Fibroblast of peridontal ligament (primary cell): Measurements from ENCODE around the gene APOBEC3A.
"Not testable (repeated sequence)": the region's sequence is repeated elsewhere in the genome, so short reads cannot be mapped to it uniquely, and the experiment has no call there.

Experiments
- DNase-seq: peaks from one replicate; pipeline ENCODE4 v3.0.0-alpha.2; 2010; ENCODE audit errors: extremely low read depth

Gene APOBEC3A

DNA sequence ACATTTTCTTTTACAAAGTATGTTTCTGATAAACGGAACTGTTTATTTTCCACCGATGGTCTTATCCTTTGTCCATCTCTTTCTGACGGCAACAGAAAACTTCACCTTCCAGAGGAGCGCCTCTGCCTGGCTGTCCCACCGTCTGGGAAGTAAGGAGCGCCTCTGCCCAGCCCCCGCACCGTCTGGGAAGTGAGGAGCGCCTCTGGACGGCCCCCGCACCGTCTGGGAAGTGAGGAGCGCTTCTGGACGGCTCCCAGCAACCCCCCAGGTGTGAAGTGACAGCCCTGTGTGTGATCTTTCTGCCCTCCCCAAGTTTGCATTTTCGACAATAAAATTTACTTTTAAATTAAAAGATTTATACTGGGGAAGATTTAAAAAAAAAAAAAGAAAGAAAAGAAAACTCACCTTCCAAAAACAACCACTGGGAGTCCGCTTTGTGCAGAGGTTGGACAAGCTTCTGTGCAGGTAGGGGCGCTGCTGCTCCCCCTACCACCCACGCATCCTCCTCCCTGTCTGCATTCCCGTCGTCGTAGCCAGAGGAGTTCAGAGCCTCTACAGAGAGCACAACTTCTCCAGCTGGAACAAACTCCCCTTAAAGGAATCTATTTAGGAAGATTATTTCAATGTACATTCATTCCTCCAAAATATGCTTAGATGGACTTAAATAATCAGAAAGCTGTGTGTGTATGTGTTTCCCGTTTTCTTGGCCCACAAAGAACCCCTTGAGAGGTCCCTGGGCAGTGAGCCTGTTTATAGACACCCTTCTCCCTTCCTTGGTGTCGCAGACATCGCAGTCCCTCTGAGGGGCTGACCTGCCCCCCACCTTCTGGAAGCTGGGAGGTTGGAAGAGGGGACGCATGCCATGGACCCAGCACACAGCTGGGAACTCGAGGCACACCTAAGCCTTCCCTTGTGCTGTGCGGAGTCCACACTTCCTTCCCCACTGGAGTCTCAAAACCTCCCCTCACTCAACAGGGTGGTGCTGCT is 23.9 kb downstream of the APOBEC3A start:
- peak; percentile 11 for DNase-seq

- DNase-seq = peak; percentile 92
Measured at GRCh38 chr22:38981992-38982927, 24.9 kb downstream of the APOBEC3A start, which contains the start of gene APOBEC3B. APOBEC3B (plus strand) TSS chr22:38982347; CDS start chr22:38982454, 107 bp downstream.

GRCh38 chr22:38984224-38984623 is 26.8 kb downstream of the APOBEC3A start:
- no peak for DNase-seq

- not testable (repeated sequence) for DNase-seq
Measured at GRCh38 chr22:38984784-38985757, 27.7 kb downstream of the APOBEC3A start.

DNA sequence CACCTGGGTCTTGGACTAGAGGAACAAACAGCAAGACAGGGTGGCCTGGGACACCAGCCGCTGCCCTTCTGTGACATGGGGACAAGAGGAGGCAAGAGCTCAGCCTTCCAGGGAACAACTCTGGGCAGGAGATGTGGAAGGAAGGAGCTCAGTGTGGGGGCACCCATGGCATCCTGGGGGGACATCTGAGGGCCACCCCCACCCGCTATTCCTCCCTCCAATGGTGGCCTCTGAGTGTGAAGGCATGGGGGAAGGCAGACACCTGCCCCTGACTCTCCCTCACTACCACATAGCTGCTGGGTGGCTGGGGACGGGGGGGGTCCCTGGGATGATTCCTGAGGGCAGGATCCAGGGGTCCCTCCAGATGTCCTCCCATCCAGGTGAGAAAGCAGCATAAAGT is 29.2 kb downstream of the APOBEC3A start:
- no peak for DNase-seq

- no peak for DNase-seq
Measured at GRCh38 chr22:38987171-38987895, 29.9 kb downstream of the APOBEC3A start.

DNA sequence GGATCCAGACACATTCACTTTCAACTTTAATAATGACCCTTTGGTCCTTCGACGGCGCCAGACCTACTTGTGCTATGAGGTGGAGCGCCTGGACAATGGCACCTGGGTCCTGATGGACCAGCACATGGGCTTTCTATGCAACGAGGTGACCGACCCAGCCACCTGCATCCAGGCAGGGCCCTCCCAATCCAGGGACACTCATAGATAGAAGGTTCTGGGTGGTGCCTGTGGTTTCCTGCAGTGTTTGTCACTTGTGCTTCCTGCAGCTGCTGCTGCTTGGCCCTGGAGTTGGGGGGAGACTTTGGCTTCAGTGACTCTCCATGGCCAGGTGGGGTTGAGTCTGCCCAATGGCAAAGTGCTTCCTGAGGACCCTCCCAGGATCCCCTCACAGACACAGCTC is 32.1 kb downstream of the APOBEC3A start:
- DNase-seq = no peak

- not testable (repeated sequence) for DNase-seq
Measured at GRCh38 chr22:38992871-38993371, 35.5 kb downstream of the APOBEC3A start.

GRCh38 chr22:38996105-38996504 is 38.7 kb downstream of the APOBEC3A start:
- DNase-seq = no peak

DNA sequence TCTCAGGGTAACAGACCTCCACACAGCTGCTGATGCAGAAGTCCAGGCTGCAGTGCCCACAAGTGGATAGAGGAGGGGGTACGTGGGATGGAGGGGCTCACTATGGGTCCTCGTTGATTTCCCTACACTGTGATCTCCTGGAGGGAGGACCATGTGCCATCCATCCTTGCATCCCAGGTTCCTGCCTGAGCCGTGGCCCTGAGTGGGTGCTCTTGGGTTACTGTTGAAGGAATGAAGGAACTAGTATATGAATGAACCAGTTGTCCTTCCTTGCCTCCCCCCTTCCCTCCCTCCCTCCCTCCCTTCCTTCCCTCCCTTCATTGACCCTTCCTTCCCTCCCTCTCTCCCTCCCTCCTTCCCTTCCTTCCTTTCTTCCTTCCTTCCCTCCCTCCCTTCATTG is 40.1 kb downstream of the APOBEC3A start:
- no peak for DNase-seq

DNA sequence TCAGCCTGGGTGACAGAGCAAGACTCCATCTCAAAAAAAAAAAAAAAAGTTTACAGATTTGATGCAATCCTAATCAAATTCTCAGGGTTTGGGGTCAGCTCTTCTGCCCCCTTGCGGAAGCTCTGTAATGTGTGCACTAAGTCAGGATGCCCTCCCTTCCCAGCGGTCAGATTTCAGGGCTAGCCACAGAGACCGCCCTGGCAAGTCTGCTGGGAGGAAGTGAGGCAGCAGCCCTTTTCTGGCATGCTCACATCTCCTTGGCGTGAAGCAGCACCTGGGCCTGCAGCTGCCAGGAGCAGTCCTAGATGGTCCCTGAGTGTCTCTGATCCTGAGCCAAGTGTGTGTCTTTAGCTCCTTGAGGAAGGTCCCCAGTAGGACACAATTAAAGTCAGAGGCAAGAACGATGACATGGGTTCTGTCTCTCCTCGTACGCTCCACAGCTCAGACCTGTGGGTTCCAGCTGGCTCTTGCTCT is 45.8 kb downstream of the APOBEC3A start:
- DNase-seq = peak; percentile 92

- DNase-seq = no peak
Measured at GRCh38 chr22:39007177-39007576, 49.8 kb downstream of the APOBEC3A start.

DNA sequence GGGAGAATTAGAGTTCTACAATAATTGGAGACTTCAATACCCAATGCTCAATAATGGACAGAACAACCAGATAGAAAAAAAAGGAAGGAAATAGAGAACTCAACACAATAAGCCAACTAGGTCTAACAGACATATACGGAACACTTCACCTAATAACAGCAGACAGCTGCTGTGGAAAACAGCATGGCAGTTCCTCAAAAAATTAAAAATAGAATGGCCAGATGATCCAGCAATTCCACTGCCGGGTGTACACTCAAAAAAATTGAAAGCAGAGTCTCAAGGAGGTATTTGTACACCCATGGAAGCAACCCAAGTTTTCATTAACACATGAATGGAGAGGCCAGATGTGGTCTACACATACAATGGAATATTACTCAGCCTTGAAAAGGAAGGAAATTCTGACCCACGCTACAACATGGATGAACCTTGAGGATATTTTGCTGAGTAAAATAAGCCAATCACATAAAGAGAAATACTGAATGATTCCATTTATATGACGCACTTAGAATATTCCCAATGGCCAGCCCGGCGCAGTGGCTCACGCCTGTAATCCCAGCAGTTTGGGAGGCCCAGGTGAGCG is 51.0 kb downstream of the APOBEC3A start:
- DNase-seq = not testable (repeated sequence)

- DNase-seq = no peak
Measured at GRCh38 chr22:39010946-39011345, 53.5 kb downstream of the APOBEC3A start.
